ENCODE data around the gene PLPP4.
A peak's percentile ranks its signal among the peaks of the same experiment; 100 is the strongest.

The PLPP4 gene

DNA sequence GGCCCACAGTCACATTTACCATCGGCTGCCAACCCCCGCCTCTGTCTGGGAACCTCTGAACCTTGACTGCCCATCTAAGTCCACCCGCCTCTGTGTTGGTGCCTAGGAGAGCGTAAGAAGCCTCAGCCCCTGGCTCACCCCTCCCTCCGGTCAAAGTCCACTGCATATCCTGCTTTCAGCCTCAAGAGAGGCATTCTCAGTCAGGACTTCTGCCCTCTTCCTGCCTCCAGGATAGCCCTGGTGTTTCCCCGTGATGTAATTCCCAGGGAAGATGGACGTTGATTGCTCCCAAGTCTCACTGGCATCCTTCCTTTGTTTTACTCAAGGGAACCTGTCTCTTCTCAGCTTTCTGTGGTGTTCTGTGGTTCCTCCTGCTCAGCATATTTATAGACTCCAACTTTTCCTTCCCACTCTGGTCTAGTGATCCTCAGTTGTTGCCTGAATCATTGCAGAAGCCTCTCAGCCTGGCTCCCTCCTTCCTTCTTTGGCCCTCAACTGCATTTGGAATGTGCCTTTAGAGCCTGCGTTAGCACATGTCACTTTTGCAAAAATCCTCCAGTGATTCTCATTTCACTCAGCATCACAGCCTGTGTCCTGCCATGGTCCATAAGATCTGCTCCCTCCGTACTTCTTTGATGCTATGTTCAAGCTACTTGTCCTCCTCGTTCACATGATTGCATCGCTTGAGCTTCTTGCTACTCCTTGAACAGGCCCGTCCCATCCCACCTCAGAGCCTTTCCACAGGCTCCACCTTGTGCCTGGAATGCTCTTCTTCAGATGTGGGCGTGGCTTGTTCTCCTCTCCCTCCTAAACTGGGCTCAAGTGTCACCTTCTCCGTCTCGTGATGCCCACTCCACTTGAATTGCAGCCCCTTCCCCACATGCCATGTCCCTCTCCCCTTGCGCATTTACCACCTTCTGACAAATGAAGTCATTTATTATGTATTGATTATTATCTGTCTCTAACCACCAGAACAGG lies 124.2 kb downstream of the PLPP4 start:
- TF ChIP-seq, protein P1, sequence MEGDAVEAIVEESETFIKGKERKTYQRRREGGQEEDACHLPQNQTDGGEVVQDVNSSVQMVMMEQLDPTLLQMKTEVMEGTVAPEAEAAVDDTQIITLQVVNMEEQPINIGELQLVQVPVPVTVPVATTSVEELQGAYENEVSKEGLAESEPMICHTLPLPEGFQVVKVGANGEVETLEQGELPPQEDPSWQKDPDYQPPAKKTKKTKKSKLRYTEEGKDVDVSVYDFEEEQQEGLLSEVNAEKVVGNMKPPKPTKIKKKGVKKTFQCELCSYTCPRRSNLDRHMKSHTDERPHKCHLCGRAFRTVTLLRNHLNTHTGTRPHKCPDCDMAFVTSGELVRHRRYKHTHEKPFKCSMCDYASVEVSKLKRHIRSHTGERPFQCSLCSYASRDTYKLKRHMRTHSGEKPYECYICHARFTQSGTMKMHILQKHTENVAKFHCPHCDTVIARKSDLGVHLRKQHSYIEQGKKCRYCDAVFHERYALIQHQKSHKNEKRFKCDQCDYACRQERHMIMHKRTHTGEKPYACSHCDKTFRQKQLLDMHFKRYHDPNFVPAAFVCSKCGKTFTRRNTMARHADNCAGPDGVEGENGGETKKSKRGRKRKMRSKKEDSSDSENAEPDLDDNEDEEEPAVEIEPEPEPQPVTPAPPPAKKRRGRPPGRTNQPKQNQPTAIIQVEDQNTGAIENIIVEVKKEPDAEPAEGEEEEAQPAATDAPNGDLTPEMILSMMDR (IDR thresholded peaks at IDR 0.05): peak; percentile 33
- TF ChIP-seq ZFX (IDR thresholded peaks at IDR 0.05; ENCODE audit: borderline replicate concordance): no peak
- no peak overlapping the region for H3K27ac ChIP-seq

DNA sequence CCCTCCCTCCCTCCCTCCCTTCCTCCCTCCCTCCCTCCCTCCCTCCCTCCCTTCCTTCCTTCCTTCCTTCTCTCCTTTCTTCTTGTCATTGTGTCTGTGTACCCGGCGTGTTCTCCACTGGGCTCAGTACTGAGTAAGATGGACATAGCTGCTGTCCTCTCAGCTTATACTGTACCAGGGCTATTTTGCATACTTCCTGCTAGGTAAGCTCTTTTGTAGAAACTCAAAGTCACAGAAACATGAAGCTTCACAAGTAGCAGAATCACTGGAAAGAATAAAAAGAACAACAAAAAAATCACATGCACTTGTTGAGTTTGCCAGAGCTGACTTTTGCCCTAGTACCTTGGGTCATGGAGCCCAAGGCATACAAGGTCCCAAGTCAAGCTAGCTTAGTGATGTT lies 125.7 kb downstream of the PLPP4 start:
- no peak for TF ChIP-seq ZFX (IDR thresholded peaks at IDR 0.05; ENCODE audit: borderline replicate concordance)
- TF ChIP-seq, protein P1 (IDR thresholded peaks at IDR 0.05): no peak
- no peak overlapping the region for H3K27ac ChIP-seq

DNA sequence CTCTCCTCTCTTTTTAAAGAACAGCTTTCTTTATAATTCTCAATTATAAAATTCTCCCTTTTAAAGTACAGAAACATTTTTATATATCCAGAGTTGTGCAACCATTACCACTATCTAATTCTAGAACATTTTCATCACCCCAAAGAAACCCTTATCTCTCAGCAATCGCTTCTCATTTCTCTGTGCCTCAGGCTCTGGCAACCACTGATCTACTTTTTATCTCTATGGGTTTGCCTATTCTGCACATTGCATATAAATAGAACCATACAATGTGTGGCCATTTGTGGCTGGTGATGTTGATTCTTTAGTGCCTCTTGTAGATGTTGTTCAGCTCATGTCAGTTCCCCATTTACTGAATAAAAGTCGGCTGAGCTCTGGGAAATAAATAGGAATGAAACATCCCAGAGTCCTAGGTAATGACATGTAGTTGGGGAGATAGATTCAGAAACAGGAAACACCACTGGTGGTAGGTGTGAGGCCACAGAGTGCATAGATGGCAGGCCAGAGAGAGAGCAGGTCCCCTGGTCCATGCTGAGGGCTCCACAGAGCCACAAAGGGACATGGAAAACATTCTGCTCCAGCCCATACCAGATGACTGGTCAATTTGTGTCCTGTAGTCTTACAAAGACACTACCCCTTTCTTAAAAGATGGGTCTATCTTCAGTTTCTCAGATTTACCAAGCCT lies 126.5 kb downstream of the PLPP4 start:
- TF ChIP-seq, protein P1 (IDR thresholded peaks at IDR 0.05): no peak
- TF ChIP-seq ZFX (IDR thresholded peaks at IDR 0.05; ENCODE audit: borderline replicate concordance): no peak
- no peak overlapping the region for H3K27ac ChIP-seq

DNA sequence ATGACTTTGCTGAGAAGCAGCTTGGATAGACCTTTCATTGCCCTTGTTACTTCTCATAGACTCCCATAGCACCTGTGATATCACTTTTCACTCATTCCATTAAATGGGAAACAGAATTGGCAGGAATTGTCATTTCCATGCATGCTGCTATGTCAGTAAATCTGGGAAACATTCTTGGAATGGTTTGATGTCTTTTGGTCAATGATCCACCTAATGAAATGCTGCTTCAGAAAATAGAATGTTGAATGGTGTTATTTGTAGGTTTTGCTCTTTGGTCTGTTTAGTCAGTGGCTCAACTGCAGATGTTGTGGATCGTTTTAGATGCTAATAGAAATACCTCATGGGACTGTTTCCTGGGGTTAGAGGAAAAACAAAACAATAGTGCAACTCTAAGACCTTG lies 127.8 kb downstream of the PLPP4 start:
- TF ChIP-seq, protein P1 (IDR thresholded peaks at IDR 0.05): no peak
- no peak for TF ChIP-seq ZFX (IDR thresholded peaks at IDR 0.05; ENCODE audit: borderline replicate concordance)
- H3K27ac ChIP-seq: no peak overlapping the region

DNA sequence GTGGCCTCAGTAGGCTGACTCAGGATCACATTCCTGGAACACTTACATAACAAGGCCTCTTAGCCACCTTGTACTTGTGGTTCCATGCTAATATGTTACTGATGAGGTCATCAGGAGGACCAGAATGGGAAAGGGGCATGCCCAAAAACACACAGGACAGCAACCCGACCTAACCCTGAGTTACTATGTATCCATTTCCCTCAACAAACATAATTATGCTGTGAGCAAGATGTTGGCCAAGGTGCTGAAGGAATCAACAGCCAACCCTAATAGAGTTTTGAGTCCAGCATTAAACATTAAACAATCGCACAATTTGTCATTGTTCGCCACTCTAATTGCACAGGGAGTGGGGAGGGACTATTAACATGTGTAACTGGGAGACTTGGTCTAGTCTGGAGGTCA lies 129.4 kb downstream of the PLPP4 start:
- H3K27ac ChIP-seq: no peak overlapping the region
- TF ChIP-seq, protein P1 (IDR thresholded peaks at IDR 0.05): no peak

DNA sequence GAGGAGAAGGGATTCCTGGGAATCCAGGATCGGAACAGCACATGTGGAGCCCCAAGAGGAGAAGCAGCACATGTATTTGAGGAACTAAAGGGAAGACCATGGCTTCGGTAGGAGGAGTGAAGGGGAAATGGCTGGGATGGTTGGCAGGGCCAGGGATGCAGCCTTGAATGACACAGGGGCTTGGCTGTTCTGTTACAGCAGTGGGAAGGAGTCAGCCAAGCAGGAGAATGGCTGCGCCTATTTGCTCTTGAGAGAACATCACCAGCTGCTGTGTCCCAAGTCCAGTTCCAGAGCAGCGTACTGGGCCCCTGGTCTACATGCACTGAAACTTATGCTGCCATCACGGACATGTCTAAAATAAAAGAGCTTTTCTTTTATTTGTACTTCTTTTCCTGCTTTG lies 130.0 kb downstream of the PLPP4 start:
- TF ChIP-seq, protein P1 (IDR thresholded peaks at IDR 0.05): no peak
- no peak for TF ChIP-seq ZFX (IDR thresholded peaks at IDR 0.05; ENCODE audit: borderline replicate concordance)
- no peak overlapping the region for H3K27ac ChIP-seq

DNA sequence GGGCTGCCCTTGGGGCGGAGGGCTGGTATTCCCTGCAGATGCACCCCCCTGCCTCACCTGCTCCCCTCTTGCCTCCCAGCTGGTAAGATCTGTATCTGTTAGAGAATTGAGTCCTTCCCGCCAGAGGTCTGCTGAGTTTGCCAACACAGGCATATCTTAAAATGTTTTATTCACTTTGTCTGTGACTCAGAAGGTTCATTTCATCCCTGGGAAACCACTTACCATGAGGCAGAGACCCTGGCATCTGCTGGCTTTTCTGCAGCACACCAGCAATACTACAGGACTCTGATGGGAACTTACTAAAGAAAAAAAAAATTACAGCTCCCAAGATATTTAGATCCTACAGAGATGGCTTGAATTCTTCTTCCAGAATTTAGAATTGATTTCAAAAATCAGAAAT lies 131.3 kb downstream of the PLPP4 start:
- no peak overlapping the region for H3K27ac ChIP-seq
- no peak for TF ChIP-seq ZFX (IDR thresholded peaks at IDR 0.05; ENCODE audit: borderline replicate concordance)
- TF ChIP-seq, protein P1 (IDR thresholded peaks at IDR 0.05): no peak
